Osteoblast (primary cell): Measurements from ENCODE around the gene SLC7A8. TPM values are rescaled to one million over a fixed set of nuclear protein-coding genes. Genes with fewer than 3 reads are reported as not detected.

Experiments
- DNase-seq: peaks from one replicate; pipeline ENCODE4 v3.0.0; 2011; ENCODE audit warnings: low spot score, mixed read lengths; ENCODE audit not compliant: insufficient read length; ENCODE audit errors: missing footprints
- H2AFZ ChIP-seq: 2 replicates; pipeline ENCODE4 v1.6.0; 2011; ENCODE audit warnings: mild to moderate bottlenecking, low read length
- H3K27ac ChIP-seq: 2 replicates; pipeline ENCODE4 v1.5.1; 2011; ENCODE audit warnings: mild to moderate bottlenecking, low read depth, low read length, moderate library complexity
- H3K27me3 ChIP-seq: 2 replicates; pipeline ENCODE4 v1.6.0; 2012; ENCODE audit warnings: mild to moderate bottlenecking, control low read depth, inconsistent platforms, low read length, moderate library complexity; ENCODE audit not compliant: insufficient read depth
- H3K36me3 ChIP-seq: 2 replicates; pipeline ENCODE4 v1.5.1; 2011; ENCODE audit warnings: mild to moderate bottlenecking, low read length, control low read depth, moderate library complexity; ENCODE audit not compliant: insufficient read depth
- H3K4me1 ChIP-seq: 2 replicates; pipeline ENCODE4 v1.5.1; 2011; ENCODE audit warnings: mild to moderate bottlenecking, low read length, control low read depth, moderate library complexity; ENCODE audit not compliant: insufficient read depth
- H3K4me2 ChIP-seq: 2 replicates; pipeline ENCODE4 v1.6.0; 2011; ENCODE audit warnings: mild to moderate bottlenecking, low read length; ENCODE audit not compliant: insufficient read depth
- H3K4me3 ChIP-seq: fragments of 200-600 bp; sonication (generic); 3 replicates; pipeline ENCODE4 v1.5.1; 2012; ENCODE audit warnings: mild to moderate bottlenecking, low read length, inconsistent platforms; ENCODE audit not compliant: insufficient read depth
- H3K79me2 ChIP-seq: 2 replicates; pipeline ENCODE4 v1.6.0; 2012; ENCODE audit warnings: mild to moderate bottlenecking, low read length, control low read depth, inconsistent platforms; ENCODE audit not compliant: insufficient read depth
- H3K9me3 ChIP-seq: 2 replicates; pipeline ENCODE4 v1.5.1; 2011; ENCODE audit warnings: low read depth, low read length, control low read depth
- H4K20me1 ChIP-seq: 2 replicates; pipeline ENCODE4 v1.6.0; 2012; ENCODE audit warnings: mild to moderate bottlenecking, low read length, control low read depth; ENCODE audit not compliant: insufficient read depth
- small RNA-seq: library from RNA; depleted of rRNA; stranded (forward); fragments of <200 nt; gene quantifications from one replicate; pipeline ENCODE3, GENCODE V24; 2012
- total RNA-seq: library from RNA; depleted of rRNA; stranded (reverse); fragments of >200 nt; gene quantifications from 2 replicates; pipeline ENCODE4 v1.2.3, GENCODE V29; 2012
- TF ChIP-seq, protein P1 (sequence below): IDR thresholded peaks from 2 replicates; pipeline ENCODE4 v1.5.1; 2011; ENCODE audit warnings: mild to moderate bottlenecking, low read depth, low read length, moderate library complexity; ENCODE audit errors: extremely low read depth

SLC7A8 gene
- total RNA-seq, 1 donor: 4.3 TPM

DNA sequence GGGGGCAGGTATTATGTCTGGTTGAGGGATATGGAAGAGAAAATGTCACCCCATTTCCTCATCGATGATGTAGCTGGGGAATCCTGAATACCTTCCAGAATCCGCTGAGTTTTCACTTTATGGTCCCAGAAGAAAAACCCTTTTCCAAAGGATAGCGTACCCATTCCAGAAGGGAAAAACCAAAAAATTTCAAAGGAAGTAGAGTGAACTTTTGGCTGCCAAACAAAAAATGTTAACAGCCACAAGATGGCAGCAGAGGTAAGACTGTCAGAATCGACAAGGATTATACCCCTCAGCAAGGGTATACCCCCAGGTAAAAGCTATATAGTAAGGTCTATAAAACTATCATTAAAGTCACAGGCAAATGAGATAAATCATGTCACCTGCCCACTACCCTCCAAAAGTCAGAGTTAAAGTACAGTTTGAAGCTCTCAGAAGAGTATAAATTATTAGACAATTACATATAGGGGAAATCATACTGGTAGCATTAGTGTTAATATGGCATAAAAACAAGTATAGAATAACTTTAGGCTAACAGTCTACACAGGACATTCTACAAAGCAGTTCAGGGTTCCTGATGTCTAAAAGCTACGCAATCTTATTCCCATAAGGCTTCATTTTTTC is 106.6 kb downstream of the SLC7A8 start:
- peaks cover 82% of the 10 kb centered on the region for H3K36me3 ChIP-seq
- peaks cover 43% of the 10 kb centered on the region for H3K79me2 ChIP-seq
- peaks cover 54% of the 10 kb centered on the region for H3K4me1 ChIP-seq
- H4K20me1 ChIP-seq: peaks cover 1% of the 10 kb centered on the region
- no peaks in the 10 kb centered on the region for H3K9me3 ChIP-seq
- peak overlapping the region; percentile 90 for H3K27ac ChIP-seq
- TF ChIP-seq, protein P1, sequence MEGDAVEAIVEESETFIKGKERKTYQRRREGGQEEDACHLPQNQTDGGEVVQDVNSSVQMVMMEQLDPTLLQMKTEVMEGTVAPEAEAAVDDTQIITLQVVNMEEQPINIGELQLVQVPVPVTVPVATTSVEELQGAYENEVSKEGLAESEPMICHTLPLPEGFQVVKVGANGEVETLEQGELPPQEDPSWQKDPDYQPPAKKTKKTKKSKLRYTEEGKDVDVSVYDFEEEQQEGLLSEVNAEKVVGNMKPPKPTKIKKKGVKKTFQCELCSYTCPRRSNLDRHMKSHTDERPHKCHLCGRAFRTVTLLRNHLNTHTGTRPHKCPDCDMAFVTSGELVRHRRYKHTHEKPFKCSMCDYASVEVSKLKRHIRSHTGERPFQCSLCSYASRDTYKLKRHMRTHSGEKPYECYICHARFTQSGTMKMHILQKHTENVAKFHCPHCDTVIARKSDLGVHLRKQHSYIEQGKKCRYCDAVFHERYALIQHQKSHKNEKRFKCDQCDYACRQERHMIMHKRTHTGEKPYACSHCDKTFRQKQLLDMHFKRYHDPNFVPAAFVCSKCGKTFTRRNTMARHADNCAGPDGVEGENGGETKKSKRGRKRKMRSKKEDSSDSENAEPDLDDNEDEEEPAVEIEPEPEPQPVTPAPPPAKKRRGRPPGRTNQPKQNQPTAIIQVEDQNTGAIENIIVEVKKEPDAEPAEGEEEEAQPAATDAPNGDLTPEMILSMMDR: peak; percentile 72
- peak; percentile 46 for DNase-seq
- H3K4me2 ChIP-seq: no peak overlapping the region
- H2AFZ ChIP-seq: no peak overlapping the region
- no peaks in the 10 kb centered on the region for H3K27me3 ChIP-seq
- H3K4me3 ChIP-seq: no peak overlapping the region

Small RNA genes within 50 kb of the gene (small RNA-seq; reads per million reads assigned to genes)
- not detected for gene AL049829.1
- gene RNU6-1138P: not detected

Other genes with a start within 250 kb of the SLC7A8 start
- 43.4 and 46.9 TPM in 2 replicates for gene HAUS4, start 226.6 kb downstream of the SLC7A8 start, total RNA-seq
- gene AJUBA, start 201.1 kb downstream of the SLC7A8 start, total RNA-seq: 63.9 and 74.9 TPM in 2 replicates
- gene C14orf93, start 173.5 kb downstream of the SLC7A8 start, total RNA-seq: 12.4 and 15.9 TPM in 2 replicates
- gene PSMB5, start 148.8 kb downstream of the SLC7A8 start, total RNA-seq: 162 and 164 TPM in 2 replicates
- not detected in 2 replicates for gene PSMB11, start 141.4 kb downstream of the SLC7A8 start, total RNA-seq
- gene CDH24, start 126.1 kb downstream of the SLC7A8 start, total RNA-seq: 3.3 and 3.5 TPM in 2 replicates
- gene ACIN1, start 88.5 kb downstream of the SLC7A8 start, total RNA-seq: 90.5 and 103 TPM in 2 replicates
- gene C14orf119, start 88.2 kb downstream of the SLC7A8 start, total RNA-seq: 41.5 and 43.1 TPM in 2 replicates
- gene CIROP, start 78.7 kb downstream of the SLC7A8 start, total RNA-seq: under 0.01 TPM in 1 of 2 replicates, not detected in the other
- not detected in 2 replicates for gene CEBPE, start 64.4 kb downstream of the SLC7A8 start, total RNA-seq
- not detected in 2 replicates for gene RNF212B, start 54.3 kb upstream of the SLC7A8 start, total RNA-seq
- 5.4 and 8.0 TPM in 2 replicates for gene HOMEZ, start 102.5 kb upstream of the SLC7A8 start, total RNA-seq
- 7.6 and 9.1 TPM in 2 replicates for gene PPP1R3E, start 119.2 kb upstream of the SLC7A8 start, total RNA-seq
- 19.5 and 21.2 TPM in 2 replicates for gene BCL2L2, start 123.2 kb upstream of the SLC7A8 start, total RNA-seq
- gene PABPN1, start 137.8 kb upstream of the SLC7A8 start, total RNA-seq: 42.3 and 51.9 TPM in 2 replicates
- gene SLC22A17, start 169.2 kb upstream of the SLC7A8 start, total RNA-seq: 18.1 and 19.7 TPM in 2 replicates
- gene EFS, start 181.5 kb upstream of the SLC7A8 start, total RNA-seq: 9.8 and 14.1 TPM in 2 replicates
- not detected in 2 replicates for gene IL25, start 189.1 kb upstream of the SLC7A8 start, total RNA-seq
- gene CMTM5, start 193.4 kb upstream of the SLC7A8 start, total RNA-seq: not detected in 2 replicates
- gene MYH6, start 224.6 kb upstream of the SLC7A8 start, total RNA-seq: under 0.01 TPM in 1 of 2 replicates, not detected in the other